Activated T-cell treated with anti-CD3 and anti-CD28 coated beads, Interleukin-2, amount 50 U/mL, for 24 hours (primary cell): ENCODE data around the gene AP3B1.
"Not testable (repeated sequence)": the region's sequence is repeated elsewhere in the genome, so short reads cannot be mapped to it uniquely, and the experiment has no call there.

Source experiments
- DNase-seq: peaks from one replicate; pipeline ENCODE4 v3.0.0-alpha.2; 2020
- H3K27ac Mint-ChIP-seq: 2 replicates; pipeline ENCODE4 v1.8.0; 2020; ENCODE audit warnings: mild to moderate bottlenecking, mixed read lengths
- H3K27me3 Mint-ChIP-seq: 2 replicates; pipeline ENCODE4 v1.8.0; 2020; ENCODE audit warnings: mixed read lengths
- H3K36me3 Mint-ChIP-seq: 2 replicates; pipeline ENCODE4 v1.8.0; 2020; ENCODE audit warnings: low read depth, mixed read lengths
- H3K4me1 Mint-ChIP-seq: 2 replicates; pipeline ENCODE4 v1.8.0; 2020; ENCODE audit warnings: low read depth, mixed read lengths
- H3K4me3 Mint-ChIP-seq: 2 replicates; pipeline ENCODE4 v1.8.0; 2020; ENCODE audit warnings: mild to moderate bottlenecking, moderate library complexity, mixed read lengths
- H3K9me3 Mint-ChIP-seq: 2 replicates; pipeline ENCODE4 v1.8.0; 2020; ENCODE audit warnings: mixed read lengths

The AP3B1 gene

GRCh38 chr5:78066722-78067121 lies 227.8 kb downstream of the AP3B1 start:
- Mint-ChIP-seq H3K9me3 (peaks cover 21% of the 10 kb centered on the region), H3K36me3 (peaks cover 51% of the 10 kb centered on the region)
- not testable (repeated sequence) for H3K4me3 Mint-ChIP-seq, H3K27ac Mint-ChIP-seq, H3K27me3 Mint-ChIP-seq, H3K4me1 Mint-ChIP-seq, DNase-seq

GRCh38 chr5:78065663-78066062 lies 228.8 kb downstream of the AP3B1 start:
- Mint-ChIP-seq H3K27me3 (no peaks in the 10 kb centered on the region), H3K36me3 (peaks cover 45% of the 10 kb centered on the region)
- DNase-seq: no peak

DNA sequence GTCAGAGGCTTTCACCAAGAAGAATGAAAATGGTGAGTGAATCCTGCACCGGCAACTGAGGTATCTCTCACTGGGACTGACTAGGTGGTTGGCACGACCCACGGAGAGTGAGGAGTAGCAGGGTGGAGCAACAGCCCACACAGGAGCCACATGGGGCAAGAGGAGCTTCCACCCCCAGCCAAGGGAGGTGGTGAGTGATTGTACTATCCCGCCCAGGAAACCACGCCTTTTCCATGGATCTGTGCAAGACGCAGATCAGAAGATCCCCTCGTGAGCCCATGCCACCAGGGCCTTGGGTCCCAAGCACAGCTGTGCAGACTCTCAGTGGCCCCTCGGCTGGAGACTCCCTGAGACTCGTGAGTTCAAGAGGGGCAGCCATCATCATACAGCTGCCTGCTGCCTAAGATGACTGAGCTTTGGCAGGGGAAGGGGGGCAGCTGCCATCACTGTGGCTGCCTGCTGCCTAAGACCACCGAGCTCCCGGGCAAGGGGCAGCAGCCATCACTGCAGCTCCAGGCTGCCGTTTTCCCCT lies 229.5 kb downstream of the AP3B1 start:
- no peaks in the 10 kb centered on the region for H3K27me3 Mint-ChIP-seq
- H3K4me3 Mint-ChIP-seq: no peak overlapping the region
- H3K9me3 Mint-ChIP-seq: peaks cover 14% of the 10 kb centered on the region
- H3K27ac Mint-ChIP-seq: no peak overlapping the region
- peaks cover 40% of the 10 kb centered on the region for H3K36me3 Mint-ChIP-seq
- DNase-seq: no peak
- no peaks in the 10 kb centered on the region for H3K4me1 Mint-ChIP-seq

More at GRCh38 chr5:78065663-78066062, 228.8 kb downstream of the AP3B1 start:
- Mint-ChIP-seq H3K4me1 (no peaks in the 10 kb centered on the region), H3K9me3 (peaks cover 15% of the 10 kb centered on the region), H3K4me3 (no peak overlapping the region), H3K27ac (no peak overlapping the region)

GRCh38 chr5:78063495-78063894 lies 231.0 kb downstream of the AP3B1 start:
- DNase-seq: no peak
- no peak overlapping the region for H3K27ac Mint-ChIP-seq
- no peak overlapping the region for H3K4me3 Mint-ChIP-seq
- peaks cover 9% of the 10 kb centered on the region for H3K9me3 Mint-ChIP-seq
- no peaks in the 10 kb centered on the region for H3K4me1 Mint-ChIP-seq
- no peaks in the 10 kb centered on the region for H3K27me3 Mint-ChIP-seq
- peaks cover 31% of the 10 kb centered on the region for H3K36me3 Mint-ChIP-seq

GRCh38 chr5:78062645-78063044 lies 231.9 kb downstream of the AP3B1 start:
- H3K4me1 Mint-ChIP-seq: no peaks in the 10 kb centered on the region
- peaks cover 6% of the 10 kb centered on the region for H3K9me3 Mint-ChIP-seq
- H3K36me3 Mint-ChIP-seq: peaks cover 24% of the 10 kb centered on the region
- no peak overlapping the region for H3K27ac Mint-ChIP-seq
- no peak overlapping the region for H3K4me3 Mint-ChIP-seq
- H3K27me3 Mint-ChIP-seq: no peaks in the 10 kb centered on the region
- DNase-seq: no peak

DNA sequence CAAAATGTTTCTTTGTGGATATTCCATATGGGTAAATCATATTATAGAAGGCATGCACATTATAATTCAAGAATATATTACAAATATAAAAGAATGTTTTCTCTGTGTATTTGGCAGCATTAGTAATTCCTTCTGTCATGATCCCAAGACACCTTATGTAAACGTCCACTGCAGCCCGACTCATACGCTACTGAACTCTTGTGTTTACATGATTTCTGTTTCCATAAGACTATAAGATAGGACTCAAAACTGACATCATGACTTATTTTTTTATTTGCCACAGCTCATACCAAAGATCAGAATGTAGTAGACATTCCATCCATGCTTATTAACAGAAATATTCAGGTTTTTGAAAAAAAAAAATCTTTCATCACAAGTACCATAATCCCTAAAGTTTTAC lies 234.1 kb downstream of the AP3B1 start:
- Mint-ChIP-seq H3K27me3 (no peaks in the 10 kb centered on the region), H3K27ac (no peak overlapping the region), H3K36me3 (peaks cover 10% of the 10 kb centered on the region), H3K4me3 (no peak overlapping the region), H3K4me1 (no peaks in the 10 kb centered on the region), H3K9me3 (no peaks in the 10 kb centered on the region)
- DNase-seq: no peak

DNA sequence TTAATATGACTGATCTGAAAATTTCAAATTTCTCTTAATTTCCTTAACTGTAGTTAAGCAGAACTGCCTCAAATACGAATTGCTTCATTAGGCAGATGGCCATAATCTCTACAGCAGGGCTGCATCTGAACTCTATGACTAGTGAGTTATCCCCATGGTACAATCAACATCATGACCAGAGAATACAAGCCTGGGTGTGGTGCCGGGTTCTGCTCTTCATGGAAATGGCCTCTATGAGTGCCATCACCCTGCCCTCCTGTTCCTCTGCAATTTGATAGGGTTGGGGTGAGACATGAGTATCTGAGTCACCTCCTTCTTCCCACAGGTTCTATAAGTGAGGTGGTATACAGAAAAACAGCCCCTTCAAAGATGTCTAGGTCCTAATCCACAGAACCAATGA lies 235.9 kb downstream of the AP3B1 start:
- Mint-ChIP-seq H3K4me1 (no peaks in the 10 kb centered on the region), H3K36me3 (peaks cover 6% of the 10 kb centered on the region), H3K27me3 (no peaks in the 10 kb centered on the region), H3K9me3 (no peaks in the 10 kb centered on the region), H3K27ac (no peak overlapping the region), H3K4me3 (no peak overlapping the region)
- no peak for DNase-seq

DNA sequence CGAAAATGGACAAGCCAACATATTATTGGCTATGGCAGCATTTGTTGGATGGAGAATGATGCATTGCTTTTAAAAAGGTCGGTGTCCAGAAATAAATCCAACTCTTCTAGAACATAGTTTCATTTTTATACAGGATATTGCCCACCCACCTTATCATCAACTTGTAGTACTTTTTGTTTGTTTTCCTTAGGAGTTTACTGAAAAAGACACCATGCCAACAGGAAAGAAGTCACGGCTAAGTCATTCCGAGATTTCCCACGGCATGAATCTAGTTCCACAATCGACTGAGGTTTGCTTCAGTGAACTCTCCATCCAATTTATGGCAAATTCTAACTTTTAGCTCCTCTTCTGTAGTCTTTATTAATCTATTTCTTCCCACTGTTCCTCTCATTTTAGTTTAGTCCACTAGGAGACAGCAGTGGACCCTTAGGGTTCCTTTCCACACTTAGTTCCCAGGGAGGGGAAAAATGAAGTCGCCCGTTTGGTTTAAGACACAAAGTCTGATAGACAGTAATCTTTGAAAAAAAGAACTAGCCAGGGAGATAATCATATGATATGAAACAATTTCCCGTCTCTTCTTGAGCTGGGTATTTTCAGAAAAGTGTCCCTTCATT lies 237.5 kb downstream of the AP3B1 start:
- Mint-ChIP-seq H3K9me3 (no peaks in the 10 kb centered on the region), H3K36me3 (peaks cover 6% of the 10 kb centered on the region), H3K4me3 (no peak overlapping the region), H3K27me3 (no peaks in the 10 kb centered on the region), H3K27ac (no peak overlapping the region), H3K4me1 (no peaks in the 10 kb centered on the region)
- DNase-seq: no peak

GRCh38 chr5:78056053-78056452 lies 238.4 kb downstream of the AP3B1 start:
- Mint-ChIP-seq H3K4me1 (no peaks in the 10 kb centered on the region), H3K27me3 (no peaks in the 10 kb centered on the region), H3K36me3 (peaks cover 6% of the 10 kb centered on the region), H3K27ac (no peak overlapping the region), H3K4me3 (no peak overlapping the region), H3K9me3 (no peaks in the 10 kb centered on the region)
- no peak for DNase-seq

DNA sequence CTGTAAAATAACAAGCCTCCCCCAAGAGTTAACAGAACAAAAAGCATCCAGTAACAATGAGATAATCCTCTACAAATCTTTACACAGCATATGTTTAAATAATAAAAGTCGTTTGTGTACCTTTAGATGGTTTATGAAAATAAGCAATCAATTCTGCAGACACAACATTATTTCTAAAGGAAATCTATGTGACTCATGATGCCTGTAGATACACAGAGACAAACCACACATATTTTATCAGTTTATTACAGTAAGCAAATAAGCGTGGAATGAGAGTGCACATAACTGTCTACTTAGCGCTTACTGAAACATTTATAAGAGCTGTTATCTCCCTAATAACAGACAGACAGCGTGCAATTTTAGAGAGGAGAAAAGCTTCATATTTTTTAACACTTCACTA lies 243.6 kb downstream of the AP3B1 start:
- H3K4me1 Mint-ChIP-seq: no peaks in the 10 kb centered on the region
- H3K4me3 Mint-ChIP-seq: no peak overlapping the region
- H3K27me3 Mint-ChIP-seq: no peaks in the 10 kb centered on the region
- DNase-seq: no peak
- peaks cover 6% of the 10 kb centered on the region for H3K9me3 Mint-ChIP-seq
- H3K36me3 Mint-ChIP-seq: peaks cover 25% of the 10 kb centered on the region
- H3K27ac Mint-ChIP-seq: no peak overlapping the region

DNA sequence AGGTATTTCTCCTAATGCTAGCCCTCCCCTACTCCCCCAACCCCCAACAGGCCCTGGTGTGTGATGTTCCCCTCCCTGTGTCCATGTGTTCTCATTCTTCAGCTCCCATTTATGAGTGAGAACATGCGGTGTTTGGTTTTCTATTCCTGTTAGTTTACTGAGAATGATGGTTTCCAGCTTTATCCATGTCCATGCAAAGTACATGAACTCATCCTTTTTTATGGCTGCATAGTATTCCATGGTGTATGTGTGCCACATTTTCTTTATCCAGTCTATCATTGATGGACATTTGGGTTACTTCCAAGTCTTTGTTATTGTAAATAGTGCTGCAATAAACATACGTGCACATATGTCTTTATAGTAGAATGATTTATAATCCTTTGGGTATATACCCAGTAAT lies 247.7 kb downstream of the AP3B1 start:
- not testable (repeated sequence) for DNase-seq, H3K27ac Mint-ChIP-seq, H3K4me3 Mint-ChIP-seq, H3K9me3 Mint-ChIP-seq, H3K4me1 Mint-ChIP-seq, H3K27me3 Mint-ChIP-seq
- H3K36me3 Mint-ChIP-seq: peaks cover 49% of the 10 kb centered on the region

- H3K27me3 Mint-ChIP-seq: no peaks in the 10 kb centered on the region
- peaks cover 6% of the 10 kb centered on the region for H3K9me3 Mint-ChIP-seq
- no peak overlapping the region for H3K4me3 Mint-ChIP-seq
- H3K27ac Mint-ChIP-seq: no peak overlapping the region
- no peaks in the 10 kb centered on the region for H3K4me1 Mint-ChIP-seq
- no peak for DNase-seq
- H3K36me3 Mint-ChIP-seq: peaks cover 49% of the 10 kb centered on the region
Measured at GRCh38 chr5:78046006-78046405, 248.5 kb downstream of the AP3B1 start.

DNA sequence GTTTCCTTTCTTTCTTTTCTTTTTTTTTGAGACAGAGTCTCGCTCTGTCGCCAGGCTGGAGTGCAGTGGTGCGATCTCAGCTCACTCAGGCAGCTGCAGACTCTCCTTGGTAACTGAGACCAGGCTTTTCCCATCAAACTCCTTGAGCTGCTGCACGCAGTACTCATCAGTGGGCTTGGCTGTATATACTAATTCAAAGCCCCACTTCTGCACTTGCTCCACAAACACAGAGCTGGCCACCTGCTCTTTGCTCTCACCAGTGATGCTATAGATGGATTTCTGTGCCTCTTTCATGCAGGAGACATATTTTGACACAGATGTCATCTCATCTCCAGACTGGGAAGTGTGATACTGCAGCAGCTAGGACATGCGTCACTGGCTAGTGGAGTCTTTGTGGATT lies 252.7 kb downstream of the AP3B1 start:
- DNase-seq: no peak
- no peak overlapping the region for H3K27ac Mint-ChIP-seq
- H3K9me3 Mint-ChIP-seq: no peaks in the 10 kb centered on the region
- no peak overlapping the region for H3K4me3 Mint-ChIP-seq
- H3K36me3 Mint-ChIP-seq: peaks cover 54% of the 10 kb centered on the region
- no peaks in the 10 kb centered on the region for H3K27me3 Mint-ChIP-seq
- H3K4me1 Mint-ChIP-seq: no peaks in the 10 kb centered on the region

DNA sequence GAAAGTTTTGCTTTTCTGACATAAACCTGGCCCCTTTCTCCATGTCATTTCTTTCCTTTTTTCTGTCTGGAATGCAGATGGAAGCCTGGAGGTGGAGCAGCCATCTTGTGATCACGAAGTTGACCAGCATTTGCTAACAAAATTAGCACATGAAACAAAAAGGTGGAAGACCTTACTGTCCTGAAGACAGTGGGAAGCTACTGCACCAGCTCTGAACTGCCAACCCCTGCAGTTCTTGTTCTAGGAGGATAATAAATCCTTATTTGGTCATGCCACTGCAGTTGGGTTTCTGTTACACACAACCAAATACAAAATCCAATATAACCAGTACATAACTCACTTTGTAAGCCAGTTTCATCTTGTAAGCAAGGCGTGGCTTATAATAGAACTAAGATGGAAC lies 269.0 kb downstream of the AP3B1 start:
- H3K27ac Mint-ChIP-seq: no peak overlapping the region
- H3K9me3 Mint-ChIP-seq: no peaks in the 10 kb centered on the region
- peaks cover 19% of the 10 kb centered on the region for H3K36me3 Mint-ChIP-seq
- no peaks in the 10 kb centered on the region for H3K4me1 Mint-ChIP-seq
- DNase-seq: no peak
- no peaks in the 10 kb centered on the region for H3K27me3 Mint-ChIP-seq
- no peak overlapping the region for H3K4me3 Mint-ChIP-seq

GRCh38 chr5:78019744-78020143 lies 274.8 kb downstream of the AP3B1 start:
- no peak overlapping the region for H3K4me3 Mint-ChIP-seq
- peaks cover 18% of the 10 kb centered on the region for H3K36me3 Mint-ChIP-seq
- H3K27me3 Mint-ChIP-seq: no peaks in the 10 kb centered on the region
- no peaks in the 10 kb centered on the region for H3K9me3 Mint-ChIP-seq
- no peak for DNase-seq
- H3K27ac Mint-ChIP-seq: no peak overlapping the region
- no peaks in the 10 kb centered on the region for H3K4me1 Mint-ChIP-seq
